ENCODE results near the gene KLHL26.

Gene KLHL26

DNA sequence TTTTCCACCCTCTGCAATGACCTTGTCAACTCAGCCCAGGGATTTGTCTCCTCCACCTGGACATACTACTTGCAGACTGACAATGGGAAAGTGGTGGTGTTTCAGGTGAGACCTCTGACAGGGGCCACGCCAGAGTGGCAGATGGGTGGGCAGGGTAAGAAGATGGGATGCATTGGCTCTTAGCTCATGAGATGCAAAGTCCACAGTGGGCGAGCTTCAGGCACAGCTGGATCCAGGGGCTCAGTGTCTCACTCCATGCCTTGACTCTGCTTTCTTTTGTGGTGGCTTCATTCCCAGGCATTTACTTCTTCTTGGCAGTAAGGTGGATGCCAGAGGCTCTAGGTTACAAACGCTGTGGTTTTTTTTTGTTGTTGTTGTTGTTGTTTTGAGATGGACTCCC is 20.8 kb upstream of the KLHL26 start:
- no peak for DNase-seq

GRCh38 chr19:18617562-18617961 is 19.3 kb upstream of the KLHL26 start:
- DNase-seq = no peak

- DNase-seq = no peak
Measured at GRCh38 chr19:18618236-18618635, 18.6 kb upstream of the KLHL26 start.

- no peak for DNase-seq
Measured at GRCh38 chr19:18620311-18620710, 16.5 kb upstream of the KLHL26 start.

GRCh38 chr19:18620902-18621301 is 15.9 kb upstream of the KLHL26 start:
- DNase-seq = no peak

GRCh38 chr19:18626906-18627305 is 9.9 kb upstream of the KLHL26 start:
- no peak for DNase-seq

DNA sequence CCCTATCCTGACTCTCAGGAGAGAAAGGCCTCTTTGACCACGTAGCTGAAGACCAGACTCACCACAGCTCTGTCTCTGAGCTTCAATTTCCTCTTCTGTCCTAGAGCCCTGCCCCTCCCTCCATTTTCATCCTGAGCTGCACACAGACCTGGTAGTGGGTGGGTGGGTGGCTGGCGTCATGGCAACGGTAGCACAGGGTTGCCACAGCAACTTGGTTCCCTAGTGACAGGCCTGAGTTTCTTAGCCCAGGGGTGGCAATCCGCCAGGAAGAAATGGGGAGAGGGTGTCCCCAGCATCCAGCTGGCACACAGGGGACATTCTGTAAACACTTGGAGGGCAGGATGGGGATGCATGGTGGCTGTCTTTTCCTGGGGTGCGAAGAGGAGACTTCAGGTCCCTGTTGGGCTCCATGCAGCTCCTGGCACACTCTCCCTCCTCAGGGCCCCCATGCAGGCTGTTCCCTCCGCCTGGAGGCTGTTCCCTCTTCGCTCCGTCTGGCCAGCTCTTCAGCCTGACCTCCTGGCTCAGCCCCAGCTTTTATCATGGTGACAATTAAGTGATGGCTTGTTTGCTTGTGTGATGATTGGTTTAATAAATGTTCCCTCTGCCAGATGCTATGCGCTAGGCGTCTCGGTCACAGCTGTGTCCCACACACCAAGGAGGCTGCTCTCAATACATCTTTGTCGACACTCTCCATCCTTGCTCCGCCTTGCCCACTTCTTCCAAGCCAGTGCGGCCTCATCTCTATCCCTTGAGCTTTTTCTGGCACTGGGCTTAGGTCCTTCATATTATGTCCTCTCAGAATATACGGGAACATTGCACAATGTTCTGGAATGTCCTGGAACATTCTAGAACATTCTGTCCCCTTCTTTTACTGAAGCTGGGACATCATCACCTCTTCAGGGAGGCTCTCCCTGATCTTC is 7.4 kb upstream of the KLHL26 start:
- DNase-seq = no peak

DNA sequence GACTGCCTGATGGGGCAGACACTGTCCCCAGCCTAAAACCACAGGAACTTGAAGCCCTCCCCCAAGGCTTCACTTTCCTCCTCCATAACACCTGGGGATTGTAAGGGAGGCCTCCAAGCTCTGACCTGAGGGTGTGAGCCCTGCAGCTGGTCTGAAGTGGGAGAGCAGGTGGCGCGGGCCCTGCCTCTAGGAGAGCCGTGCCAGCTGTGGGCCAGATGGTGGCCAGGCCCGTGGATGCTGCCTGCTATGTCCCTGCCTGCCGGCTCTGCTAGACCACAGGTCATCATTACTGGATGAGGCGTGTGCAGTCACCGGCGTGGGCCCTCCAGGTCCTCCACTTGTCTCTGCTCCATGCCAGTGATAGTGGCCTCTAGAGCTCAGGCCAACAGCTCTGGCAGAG is 3.5 kb upstream of the KLHL26 start:
- no peak for DNase-seq

DNA sequence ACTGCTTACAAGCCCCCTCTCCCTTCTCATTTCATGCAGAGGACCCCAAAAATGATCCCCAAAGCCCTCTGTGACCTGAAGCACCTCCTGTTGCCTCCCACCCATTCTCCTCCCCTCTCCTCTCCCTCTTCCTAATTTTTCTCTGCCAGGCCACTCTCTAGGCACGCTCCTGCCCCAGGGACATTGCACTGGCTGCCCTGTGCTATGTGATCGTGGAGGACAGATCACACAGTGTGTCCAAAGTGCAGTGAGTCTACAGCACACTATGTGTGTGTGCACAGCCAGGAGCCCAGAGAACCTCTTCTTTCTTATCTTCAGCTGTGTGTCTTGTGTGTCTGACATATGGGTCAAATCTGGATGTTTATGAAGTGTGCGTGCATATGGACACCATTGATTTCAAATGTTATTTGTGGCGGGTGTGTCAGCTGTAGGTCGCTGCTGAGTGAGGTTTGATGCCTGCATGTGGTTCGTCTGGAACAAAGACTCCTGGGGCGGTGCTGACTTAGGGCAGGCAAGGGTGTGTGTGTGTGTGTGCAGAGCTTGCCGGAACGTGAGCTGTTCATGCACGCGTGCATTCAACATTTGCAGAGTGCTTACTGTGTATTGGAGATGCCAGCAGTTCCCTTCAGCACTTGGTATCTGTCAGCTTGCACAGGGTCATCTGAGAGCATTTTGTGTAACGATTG is 2.1 kb upstream of the KLHL26 start:
- no peak for DNase-seq

GRCh38 chr19:18635831-18636182 is 1.0 kb upstream of the KLHL26 start:
- DNase-seq = no peak

DNA sequence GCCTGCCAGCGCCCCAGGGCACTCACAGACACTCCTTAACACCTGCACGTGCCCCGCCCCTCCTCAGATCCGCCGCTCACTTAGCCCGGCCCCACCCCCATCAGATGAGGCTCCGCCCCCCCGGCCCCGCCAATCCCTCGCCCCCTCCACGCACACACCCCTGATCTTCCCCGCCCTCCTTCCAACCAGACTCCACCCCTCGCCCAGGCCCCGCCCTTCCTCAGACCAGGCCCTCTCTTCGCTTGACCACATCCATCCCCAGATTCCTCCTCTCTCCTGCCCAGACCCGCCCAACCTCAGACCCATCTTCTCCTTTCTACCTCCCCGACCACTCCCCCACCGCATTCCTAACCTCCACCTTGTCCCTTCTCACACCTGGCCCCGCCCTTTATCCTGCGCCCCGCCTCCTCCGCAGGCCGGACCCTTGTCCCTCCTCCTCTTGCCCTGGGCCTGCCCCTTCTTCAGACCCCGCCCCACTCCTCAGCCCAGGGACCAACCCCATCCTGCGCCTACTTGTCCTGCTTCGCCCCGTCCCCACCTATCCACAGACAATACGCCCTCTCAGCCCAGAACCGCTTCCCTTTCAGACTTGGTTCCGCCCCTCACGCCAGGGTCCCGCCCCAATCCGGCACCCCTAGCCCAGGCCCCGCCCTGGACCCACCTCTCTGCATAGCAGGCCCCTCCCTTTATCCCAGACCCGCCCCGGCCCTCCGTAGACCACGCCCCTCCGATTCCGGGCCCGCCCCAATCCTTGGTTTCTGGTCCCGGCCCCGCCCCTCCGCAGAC is 452 bp upstream of the KLHL26 start:
- peak; percentile 97 for DNase-seq

DNA sequence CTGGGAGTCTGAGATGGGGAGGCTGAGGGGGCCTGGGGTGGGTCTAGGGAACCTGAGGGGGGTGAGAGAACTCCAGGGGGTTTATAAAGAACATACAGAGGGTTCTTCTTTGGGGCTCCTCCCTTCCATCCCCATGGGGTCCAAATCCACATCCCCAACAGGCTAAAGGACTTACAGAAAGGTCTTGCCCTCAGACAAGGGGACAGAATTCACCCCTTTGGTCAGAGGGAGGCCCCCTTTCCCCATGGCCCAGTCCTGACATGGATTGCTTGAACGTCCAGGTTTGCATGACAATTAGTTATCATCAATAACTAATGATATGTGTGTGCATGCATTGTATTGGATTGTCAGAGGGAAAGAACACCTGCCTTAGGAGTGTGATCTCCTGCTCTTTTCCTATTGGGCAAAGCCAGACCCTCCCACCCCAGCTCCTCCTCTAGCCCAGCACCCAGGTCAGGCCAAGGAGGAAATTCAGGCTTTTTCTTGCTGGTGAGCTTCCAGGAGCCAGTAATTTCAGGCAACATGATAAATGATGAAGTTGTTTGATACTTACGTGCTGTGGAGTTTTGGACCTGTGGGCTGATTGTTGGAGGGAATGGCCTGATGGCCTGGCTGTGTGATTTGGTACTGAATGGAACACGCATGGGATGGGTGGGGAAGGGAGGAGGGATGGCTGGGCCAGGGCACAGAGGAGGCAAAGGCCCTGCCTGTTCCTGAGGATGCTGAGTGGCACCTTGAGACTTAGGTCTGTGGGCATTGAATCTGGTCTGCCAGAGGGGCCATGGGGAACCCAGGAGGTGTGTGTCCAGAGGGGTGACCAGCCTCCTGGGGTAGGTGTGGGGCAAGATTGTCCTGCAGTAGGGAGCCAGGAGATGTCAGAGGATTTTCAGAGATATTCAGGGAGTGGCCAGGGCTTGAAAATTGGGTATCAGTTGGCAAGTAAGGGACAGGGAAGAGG is 1.1 kb downstream of the KLHL26 start:
- DNase-seq = no peak

DNA sequence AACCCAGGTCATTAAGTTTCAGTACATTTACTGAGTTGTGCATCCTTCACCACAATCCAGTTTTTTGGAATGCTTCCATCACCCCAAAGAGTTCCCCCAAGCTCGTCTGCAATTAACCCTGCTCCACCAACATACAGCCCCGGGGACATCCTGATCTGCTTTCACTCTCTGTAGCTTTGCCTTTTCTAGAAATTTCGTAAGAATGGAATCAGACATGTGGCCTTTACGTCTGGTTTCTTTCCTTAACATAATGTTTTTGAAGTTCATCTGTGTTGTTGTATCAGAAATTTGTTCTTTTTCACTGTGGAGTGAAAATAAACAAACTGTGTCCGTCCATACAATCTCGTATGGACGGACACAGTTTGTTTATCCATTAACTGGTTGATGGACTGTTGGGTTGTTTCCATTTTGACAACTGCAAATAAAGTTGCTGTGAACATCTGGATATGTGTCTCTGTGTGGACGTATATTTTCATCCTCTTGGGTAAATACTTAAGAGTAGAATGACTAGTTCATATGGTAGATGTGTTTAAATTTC is 2.9 kb downstream of the KLHL26 start:
- DNase-seq = no peak

DNA sequence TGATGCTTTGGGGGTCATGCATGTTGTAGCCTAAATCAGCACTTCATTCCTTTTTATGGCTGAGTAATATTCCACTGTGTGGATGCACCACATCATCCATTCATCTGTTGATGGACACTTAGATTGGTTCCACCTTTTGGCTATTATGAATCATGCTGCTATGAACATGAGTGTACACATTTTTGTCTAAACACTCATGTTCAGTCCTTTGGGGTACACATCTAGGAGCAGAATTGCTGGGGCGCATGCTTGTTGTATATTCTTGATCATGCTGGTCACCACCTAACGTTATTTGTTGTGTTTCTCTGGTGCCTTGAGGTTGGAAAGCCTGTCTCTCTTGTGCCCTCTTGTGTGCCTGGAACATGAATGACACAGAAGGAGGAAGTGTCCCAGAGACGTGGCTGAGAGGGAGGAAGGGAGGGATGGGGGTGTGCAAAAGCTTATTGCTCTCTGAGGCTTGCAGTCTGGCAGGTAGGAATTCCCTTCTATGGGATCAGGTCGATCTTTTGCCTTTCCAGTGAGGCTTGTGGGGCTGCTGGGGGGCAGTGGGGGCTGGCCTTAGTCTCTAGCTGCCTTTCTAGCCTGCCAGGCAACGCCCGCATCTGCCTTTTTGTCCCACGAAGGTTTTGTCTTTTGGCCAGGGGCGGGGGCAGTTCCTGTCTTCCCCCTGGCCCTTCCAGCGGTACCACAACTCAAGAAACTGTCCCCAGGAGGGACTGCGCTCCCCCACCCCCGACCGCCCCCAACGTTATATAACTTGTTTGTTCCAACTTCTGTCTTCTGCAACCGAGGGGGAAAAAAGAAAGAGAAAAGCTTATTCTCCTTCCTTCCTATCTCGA is 7.6 kb downstream of the KLHL26 start:
- DNase-seq = no peak

DNA sequence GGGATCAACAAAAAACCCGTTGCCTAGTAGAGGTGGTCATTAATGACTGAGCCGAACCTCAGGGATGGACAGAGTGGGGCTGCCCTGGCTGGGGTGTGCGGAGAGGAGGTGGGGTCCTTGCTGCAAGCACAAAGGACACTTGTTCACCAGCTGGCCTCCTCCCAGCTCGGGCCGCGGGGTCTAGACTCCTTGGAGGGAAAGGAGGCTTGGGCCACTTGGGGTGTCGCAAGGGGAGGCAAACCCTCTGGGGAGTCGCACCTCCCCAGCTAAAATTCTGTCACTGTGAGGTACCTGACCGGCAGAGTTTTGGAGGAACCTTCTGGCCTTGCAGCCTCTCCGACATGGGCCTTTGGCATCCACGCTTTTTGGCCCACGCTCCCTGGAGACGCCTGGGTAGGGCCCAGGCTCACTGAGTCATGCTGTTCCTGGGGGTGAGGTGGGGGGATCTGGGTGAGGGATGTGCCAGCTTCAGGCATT is 8.2 kb downstream of the KLHL26 start:
- DNase-seq = no peak

DNA sequence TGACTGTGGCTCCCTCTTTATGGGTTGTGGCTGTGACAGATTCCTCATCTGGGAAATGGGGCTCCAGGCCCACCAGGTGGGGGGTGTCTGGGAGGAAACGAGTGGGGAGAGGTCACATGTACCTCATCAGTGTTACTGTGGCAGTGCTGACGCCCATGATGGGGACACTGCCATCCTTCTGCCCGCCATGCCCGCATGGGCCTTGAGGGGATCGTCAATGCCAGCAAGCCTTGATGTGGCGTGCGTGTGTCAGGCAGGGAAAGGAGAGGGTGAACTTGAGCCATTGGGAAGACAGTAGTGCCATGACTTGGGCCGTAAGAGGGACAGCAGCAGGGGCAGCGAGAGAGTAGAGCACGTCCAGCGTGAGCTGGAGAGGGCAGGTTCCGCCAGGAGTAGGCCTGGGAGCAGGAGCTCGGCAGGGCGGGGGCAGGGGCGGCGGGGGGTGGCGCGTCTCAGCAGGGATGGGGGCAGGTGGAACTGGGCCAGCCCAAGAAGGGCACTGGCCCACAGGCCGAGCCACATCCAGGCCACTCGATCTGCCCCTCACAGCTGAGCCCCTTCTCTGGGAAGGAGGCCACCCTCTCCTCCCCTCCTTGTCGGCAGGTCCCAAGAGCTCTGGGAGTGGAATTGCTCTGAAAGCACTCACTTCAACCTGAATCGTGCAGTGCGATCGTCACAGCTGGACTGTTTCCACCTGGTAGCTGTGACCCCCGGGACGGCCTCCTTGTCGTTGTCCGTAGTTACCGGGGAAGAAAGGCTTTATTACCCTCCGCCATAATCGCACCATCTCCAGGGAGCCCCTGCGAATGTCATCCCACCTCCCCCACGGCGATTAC is 9.9 kb downstream of the KLHL26 start:
- DNase-seq = peak; percentile 36

DNA sequence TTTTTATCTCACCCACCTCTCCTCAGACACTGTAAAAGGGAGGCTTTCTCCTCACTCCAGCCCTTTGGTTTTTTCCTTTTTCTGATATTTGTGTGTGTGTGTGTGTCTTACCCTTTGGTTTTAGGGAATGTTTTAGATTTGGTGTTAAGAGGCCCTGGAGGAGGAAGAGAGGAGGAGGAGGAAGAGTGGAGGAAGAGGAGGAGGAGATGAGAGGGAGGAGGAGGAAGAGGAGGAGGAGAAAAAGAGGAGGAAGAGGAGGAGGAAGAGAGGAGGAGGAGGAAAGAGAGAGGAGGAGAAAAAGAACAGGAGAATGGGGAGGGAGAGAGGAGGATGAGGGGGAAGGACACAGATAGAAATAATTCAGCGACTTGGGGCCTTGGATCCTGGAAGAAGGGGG is 10.5 kb downstream of the KLHL26 start:
- DNase-seq = no peak

DNA sequence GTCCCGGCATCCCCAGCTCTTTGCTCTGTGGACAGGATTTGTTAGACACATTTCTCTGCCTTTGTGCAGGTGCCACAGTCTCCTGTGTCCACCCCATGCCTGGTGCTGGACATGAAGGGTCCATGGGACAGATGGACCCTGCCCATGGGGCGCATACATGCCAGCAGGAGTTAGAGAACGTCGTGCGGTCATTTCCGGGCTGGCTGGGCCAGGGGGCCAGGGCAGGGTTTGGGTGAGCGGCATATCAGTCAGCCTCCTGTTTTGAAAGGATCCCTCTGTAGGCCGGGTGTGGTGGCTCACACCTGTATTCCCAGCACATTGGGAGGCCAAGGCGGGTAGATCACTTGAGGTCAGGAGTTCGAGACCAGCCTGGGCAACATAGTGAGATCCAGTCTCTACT is 11.0 kb downstream of the KLHL26 start:
- DNase-seq = no peak

GRCh38 chr19:18648973-18649315 is 12.1 kb downstream of the KLHL26 start:
- peak; percentile 42 for DNase-seq

- peak; percentile 91 for DNase-seq
Measured at GRCh38 chr19:18649371-18650020, 12.7 kb downstream of the KLHL26 start.
